SK-N-SH (cell line): ENCODE measurements around the gene EHD1.

Experiments
- CHD2 ChIP-seq: fragments of 150-350 bp; IDR thresholded peaks from 2 replicates; pipeline ENCODE4 v1.6.1; 2018; ENCODE audit warnings: low read length; ENCODE audit not compliant: partially characterized antibody
- EP300 ChIP-seq, 2 experiments: IDR thresholded peaks; 2 replicates each; pipeline versions ENCODE4 v1.4.0 to v1.6.1; 2012; ENCODE audit warnings: borderline replicate concordance in 1 of 2, low read depth in 1 of 2, low read length in 1 of 2
- FOSL2 ChIP-seq: IDR thresholded peaks from 2 replicates; pipeline ENCODE4 v1.4.0; 2012; ENCODE audit warnings: low read depth, mild to moderate bottlenecking, moderate library complexity, borderline replicate concordance
- FOXJ3 ChIP-seq: sonication (generic); formaldehyde crosslinking; IDR thresholded peaks from 2 replicates; pipeline ENCODE4 v1.5.1; 2020; ENCODE audit warnings: mild to moderate bottlenecking, missing genetic modification reagents
- FOXM1 ChIP-seq: IDR thresholded peaks from 2 replicates; pipeline ENCODE4 v1.4.0; 2012; ENCODE audit warnings: low read depth, mild to moderate bottlenecking
- POLR2AphosphoS5 ChIP-seq: IDR thresholded peaks from 2 replicates; pipeline ENCODE4 v1.6.1; 2012; ENCODE audit warnings: low read depth, low read length
- SMC3 ChIP-seq: IDR thresholded peaks from 2 replicates; pipeline ENCODE4 v1.6.1; 2012; ENCODE audit warnings: low read depth, low read length, improper control_type of control experiment
- TAF1 ChIP-seq: IDR thresholded peaks from 2 replicates; pipeline ENCODE4 v1.6.1; 2012; ENCODE audit warnings: low read depth, mild to moderate bottlenecking, low read length, moderate library complexity, borderline replicate concordance
- TEAD4 ChIP-seq: IDR thresholded peaks from 2 replicates; pipeline ENCODE4 v1.4.0; 2012; ENCODE audit warnings: mild to moderate bottlenecking, borderline replicate concordance; ENCODE audit not compliant: insufficient read depth
- YY1 ChIP-seq: IDR thresholded peaks from 2 replicates; pipeline ENCODE4 v1.4.0; 2012; ENCODE audit warnings: low read depth, mild to moderate bottlenecking
- TF ChIP-seq, protein P1 (sequence below): fragments of 200-600 bp; sonication (generic); IDR thresholded peaks from 2 replicates; pipeline ENCODE4 v1.6.1; 2017; ENCODE audit warnings: antibody characterized with exemption, mild to moderate bottlenecking, moderate library complexity
- TF ChIP-seq, protein P2 (sequence below): IDR thresholded peaks from 2 replicates; pipeline ENCODE4; 2012
- TF ChIP-seq, protein P3 (sequence below): fragments of 150-350 bp; IDR thresholded peaks from 2 replicates; pipeline ENCODE4 v1.6.1; 2017; ENCODE audit warnings: antibody characterized with exemption, low read length, low read depth, borderline replicate concordance
- TF ChIP-seq, protein P4 (sequence below): IDR thresholded peaks from 2 replicates; pipeline ENCODE4 v1.6.1; 2012; ENCODE audit warnings: mild to moderate bottlenecking, low read depth, low read length, moderate library complexity

DNA sequence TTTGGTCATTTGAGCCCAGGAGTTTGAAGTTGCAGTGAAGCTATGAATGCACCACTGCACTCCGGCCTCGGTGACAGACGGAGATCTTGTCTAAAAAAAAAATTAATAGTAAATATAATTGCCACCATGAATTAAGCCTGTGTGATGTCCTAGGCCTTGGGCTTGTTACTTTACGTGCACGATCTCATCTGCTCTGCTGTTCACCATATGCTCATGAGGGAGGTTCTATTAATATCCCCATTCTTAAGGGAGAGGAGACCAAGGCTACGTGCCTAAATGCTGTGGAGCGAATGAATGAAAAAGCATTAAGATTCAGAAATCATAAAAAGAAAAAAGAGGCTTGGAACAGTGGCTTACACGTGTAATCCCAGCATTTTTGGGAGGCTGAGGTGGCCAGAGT, 41.2 kb upstream of the EHD1 start:
- TF ChIP-seq, protein P1, sequence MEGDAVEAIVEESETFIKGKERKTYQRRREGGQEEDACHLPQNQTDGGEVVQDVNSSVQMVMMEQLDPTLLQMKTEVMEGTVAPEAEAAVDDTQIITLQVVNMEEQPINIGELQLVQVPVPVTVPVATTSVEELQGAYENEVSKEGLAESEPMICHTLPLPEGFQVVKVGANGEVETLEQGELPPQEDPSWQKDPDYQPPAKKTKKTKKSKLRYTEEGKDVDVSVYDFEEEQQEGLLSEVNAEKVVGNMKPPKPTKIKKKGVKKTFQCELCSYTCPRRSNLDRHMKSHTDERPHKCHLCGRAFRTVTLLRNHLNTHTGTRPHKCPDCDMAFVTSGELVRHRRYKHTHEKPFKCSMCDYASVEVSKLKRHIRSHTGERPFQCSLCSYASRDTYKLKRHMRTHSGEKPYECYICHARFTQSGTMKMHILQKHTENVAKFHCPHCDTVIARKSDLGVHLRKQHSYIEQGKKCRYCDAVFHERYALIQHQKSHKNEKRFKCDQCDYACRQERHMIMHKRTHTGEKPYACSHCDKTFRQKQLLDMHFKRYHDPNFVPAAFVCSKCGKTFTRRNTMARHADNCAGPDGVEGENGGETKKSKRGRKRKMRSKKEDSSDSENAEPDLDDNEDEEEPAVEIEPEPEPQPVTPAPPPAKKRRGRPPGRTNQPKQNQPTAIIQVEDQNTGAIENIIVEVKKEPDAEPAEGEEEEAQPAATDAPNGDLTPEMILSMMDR, result no peak
- no peak for TF ChIP-seq FOXM1
- no peak for TF ChIP-seq SMC3
- TF ChIP-seq, protein P2, sequence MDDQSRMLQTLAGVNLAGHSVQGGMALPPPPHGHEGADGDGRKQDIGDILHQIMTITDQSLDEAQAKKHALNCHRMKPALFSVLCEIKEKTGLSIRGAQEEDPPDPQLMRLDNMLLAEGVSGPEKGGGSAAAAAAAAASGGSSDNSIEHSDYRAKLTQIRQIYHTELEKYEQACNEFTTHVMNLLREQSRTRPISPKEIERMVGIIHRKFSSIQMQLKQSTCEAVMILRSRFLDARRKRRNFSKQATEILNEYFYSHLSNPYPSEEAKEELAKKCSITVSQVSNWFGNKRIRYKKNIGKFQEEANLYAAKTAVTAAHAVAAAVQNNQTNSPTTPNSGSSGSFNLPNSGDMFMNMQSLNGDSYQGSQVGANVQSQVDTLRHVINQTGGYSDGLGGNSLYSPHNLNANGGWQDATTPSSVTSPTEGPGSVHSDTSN, result no peak
- TF ChIP-seq, protein P3, sequence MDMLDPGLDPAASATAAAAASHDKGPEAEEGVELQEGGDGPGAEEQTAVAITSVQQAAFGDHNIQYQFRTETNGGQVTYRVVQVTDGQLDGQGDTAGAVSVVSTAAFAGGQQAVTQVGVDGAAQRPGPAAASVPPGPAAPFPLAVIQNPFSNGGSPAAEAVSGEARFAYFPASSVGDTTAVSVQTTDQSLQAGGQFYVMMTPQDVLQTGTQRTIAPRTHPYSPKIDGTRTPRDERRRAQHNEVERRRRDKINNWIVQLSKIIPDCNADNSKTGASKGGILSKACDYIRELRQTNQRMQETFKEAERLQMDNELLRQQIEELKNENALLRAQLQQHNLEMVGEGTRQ, result no peak
- TF ChIP-seq POLR2AphosphoS5, result no peak
- TF ChIP-seq CHD2, result no peak
- TF ChIP-seq, protein P4, sequence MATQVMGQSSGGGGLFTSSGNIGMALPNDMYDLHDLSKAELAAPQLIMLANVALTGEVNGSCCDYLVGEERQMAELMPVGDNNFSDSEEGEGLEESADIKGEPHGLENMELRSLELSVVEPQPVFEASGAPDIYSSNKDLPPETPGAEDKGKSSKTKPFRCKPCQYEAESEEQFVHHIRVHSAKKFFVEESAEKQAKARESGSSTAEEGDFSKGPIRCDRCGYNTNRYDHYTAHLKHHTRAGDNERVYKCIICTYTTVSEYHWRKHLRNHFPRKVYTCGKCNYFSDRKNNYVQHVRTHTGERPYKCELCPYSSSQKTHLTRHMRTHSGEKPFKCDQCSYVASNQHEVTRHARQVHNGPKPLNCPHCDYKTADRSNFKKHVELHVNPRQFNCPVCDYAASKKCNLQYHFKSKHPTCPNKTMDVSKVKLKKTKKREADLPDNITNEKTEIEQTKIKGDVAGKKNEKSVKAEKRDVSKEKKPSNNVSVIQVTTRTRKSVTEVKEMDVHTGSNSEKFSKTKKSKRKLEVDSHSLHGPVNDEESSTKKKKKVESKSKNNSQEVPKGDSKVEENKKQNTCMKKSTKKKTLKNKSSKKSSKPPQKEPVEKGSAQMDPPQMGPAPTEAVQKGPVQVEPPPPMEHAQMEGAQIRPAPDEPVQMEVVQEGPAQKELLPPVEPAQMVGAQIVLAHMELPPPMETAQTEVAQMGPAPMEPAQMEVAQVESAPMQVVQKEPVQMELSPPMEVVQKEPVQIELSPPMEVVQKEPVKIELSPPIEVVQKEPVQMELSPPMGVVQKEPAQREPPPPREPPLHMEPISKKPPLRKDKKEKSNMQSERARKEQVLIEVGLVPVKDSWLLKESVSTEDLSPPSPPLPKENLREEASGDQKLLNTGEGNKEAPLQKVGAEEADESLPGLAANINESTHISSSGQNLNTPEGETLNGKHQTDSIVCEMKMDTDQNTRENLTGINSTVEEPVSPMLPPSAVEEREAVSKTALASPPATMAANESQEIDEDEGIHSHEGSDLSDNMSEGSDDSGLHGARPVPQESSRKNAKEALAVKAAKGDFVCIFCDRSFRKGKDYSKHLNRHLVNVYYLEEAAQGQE, result no peak
- TF ChIP-seq TAF1, result no peak
- TF ChIP-seq EP300 (IDR thresholded peaks at IDR 0.05; ENCODE audit: borderline replicate concordance in 1 of 2, low read depth in 1 of 2, low read length in 1 of 2), result no peak
- TF ChIP-seq FOXJ3, result no peak
- no peak for TF ChIP-seq FOSL2
- TF ChIP-seq YY1, result no peak
- no peak for TF ChIP-seq TEAD4
